Neutrophil (primary cell): Measurements from ENCODE around the gene CRYBB1.

Experiments
- H3K27ac ChIP-seq: fragments of 200-600 bp; sonication (generic); 2 replicates; pipeline ENCODE4 v1.5.1; 2016; ENCODE audit warnings: mild to moderate bottlenecking, moderate library complexity
- H3K27me3 ChIP-seq: fragments of 200-600 bp; sonication (generic); 2 replicates; pipeline ENCODE4 v1.6.0; 2016; ENCODE audit warnings: mild to moderate bottlenecking
- H3K36me3 ChIP-seq: fragments of 200-600 bp; sonication (generic); 2 replicates; pipeline ENCODE4 v1.5.1; 2017
- H3K4me1 ChIP-seq, 2 experiments: fragments of 200-600 bp in 1 of 2; sonication (generic) in 1 of 2; 1 replicate in 1 of 2; 2 replicates in 1 of 2; pipeline versions ENCODE4 v1.5.1 to v1.6.1; 2013 to 2016; ENCODE audit warnings: low read depth in 1 of 2, low read length in 1 of 2, mild to moderate bottlenecking in 1 of 2, moderate library complexity in 1 of 2; ENCODE audit not compliant: control insufficient read depth in 1 of 2, insufficient read depth in 1 of 2
- H3K4me3 ChIP-seq, 2 experiments: fragments of 200-600 bp in 1 of 2; sonication (generic) in 1 of 2; 1 replicate in 1 of 2; 2 replicates in 1 of 2; pipeline ENCODE4 v1.5.1; 2013 to 2016; ENCODE audit warnings: low read depth in 1 of 2, low read length in 1 of 2, mild to moderate bottlenecking in 1 of 2, moderate library complexity in 1 of 2
- H3K9me3 ChIP-seq: fragments of 200-600 bp; sonication (generic); 2 replicates; pipeline ENCODE4 v1.5.1; 2016
- TF ChIP-seq, protein P1 (sequence below): fragments of 200-600 bp; sonication (generic); IDR thresholded peaks from 2 replicates; pipeline ENCODE4 v1.5.1; 2016; ENCODE audit warnings: antibody characterized with exemption

CRYBB1 gene

DNA sequence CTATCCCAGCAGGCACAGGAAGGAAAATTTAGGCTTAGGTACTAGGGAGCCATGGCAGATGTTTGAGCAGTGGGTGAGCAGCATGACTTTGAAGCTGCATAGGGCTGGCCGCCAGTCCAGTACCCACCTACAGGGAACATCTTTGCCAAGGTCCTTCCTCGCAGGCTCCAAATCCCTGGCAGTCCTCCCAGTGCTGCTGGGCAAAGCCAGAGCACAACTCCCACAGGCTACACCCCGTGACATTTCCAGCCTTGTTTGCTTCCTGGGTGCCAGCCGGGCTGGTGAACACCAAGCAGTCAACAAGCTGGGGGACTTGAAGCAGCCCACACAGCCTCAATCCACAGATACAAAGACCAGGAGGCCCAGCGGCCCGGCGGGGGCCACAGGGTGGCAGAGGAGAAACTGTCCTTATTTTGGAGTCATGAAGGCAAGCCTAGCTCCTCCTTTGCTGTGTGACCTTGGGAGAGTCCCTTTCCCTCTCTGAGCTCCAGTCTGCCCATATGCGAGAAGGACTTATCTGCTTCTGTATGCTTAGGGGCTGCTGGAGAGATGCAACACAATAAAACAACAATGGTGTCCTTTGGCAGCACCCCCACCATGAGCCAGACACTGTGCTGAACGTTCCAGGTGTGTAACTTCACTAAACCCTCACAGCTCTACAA, 55.9 kb downstream of the CRYBB1 start:
- TF ChIP-seq, protein P1, sequence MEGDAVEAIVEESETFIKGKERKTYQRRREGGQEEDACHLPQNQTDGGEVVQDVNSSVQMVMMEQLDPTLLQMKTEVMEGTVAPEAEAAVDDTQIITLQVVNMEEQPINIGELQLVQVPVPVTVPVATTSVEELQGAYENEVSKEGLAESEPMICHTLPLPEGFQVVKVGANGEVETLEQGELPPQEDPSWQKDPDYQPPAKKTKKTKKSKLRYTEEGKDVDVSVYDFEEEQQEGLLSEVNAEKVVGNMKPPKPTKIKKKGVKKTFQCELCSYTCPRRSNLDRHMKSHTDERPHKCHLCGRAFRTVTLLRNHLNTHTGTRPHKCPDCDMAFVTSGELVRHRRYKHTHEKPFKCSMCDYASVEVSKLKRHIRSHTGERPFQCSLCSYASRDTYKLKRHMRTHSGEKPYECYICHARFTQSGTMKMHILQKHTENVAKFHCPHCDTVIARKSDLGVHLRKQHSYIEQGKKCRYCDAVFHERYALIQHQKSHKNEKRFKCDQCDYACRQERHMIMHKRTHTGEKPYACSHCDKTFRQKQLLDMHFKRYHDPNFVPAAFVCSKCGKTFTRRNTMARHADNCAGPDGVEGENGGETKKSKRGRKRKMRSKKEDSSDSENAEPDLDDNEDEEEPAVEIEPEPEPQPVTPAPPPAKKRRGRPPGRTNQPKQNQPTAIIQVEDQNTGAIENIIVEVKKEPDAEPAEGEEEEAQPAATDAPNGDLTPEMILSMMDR = no peak
- Histone ChIP-seq H3K27me3 (no peaks in the 10 kb centered on the region), H3K36me3 (peaks cover 38% of the 10 kb centered on the region), H3K4me1 (peaks cover 7 to 26% of the 10 kb centered on the region in 2 experiments), H3K27ac (no peak overlapping the region), H3K4me3 (no peak overlapping the region), H3K9me3 (no peaks in the 10 kb centered on the region)

DNA sequence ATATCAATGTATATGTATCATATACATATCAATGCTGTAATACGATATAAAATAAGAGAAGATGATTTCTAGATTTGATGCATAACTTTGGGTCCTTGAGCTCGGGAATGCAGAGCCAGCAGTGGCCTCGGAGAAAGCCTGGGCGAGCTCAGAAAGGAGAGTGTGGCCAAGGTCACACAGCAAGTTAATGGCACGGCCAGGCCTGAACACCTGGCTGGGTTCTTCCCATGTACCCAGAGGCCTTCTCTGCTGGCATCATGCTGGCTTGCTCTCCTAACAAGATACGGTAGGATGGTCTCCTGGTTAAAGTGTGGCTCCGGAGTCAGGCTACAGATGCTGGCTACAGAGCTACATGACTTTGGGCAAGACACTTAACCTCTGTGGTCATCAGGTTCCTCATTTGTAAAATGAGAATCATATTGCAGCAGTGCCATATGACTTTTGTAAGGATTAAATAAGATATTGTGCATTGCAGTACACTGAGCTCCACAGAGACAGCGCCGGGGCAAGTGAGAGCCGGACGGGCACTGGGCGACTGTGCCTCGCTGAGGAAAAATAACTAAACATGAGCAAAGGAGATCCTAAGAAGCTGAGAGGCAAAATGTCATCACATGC, 57.8 kb downstream of the CRYBB1 start:
- H3K36me3 ChIP-seq = peaks cover 34% of the 10 kb centered on the region
- H3K9me3 ChIP-seq = no peaks in the 10 kb centered on the region
- TF ChIP-seq, protein P1 = no peak
- H3K4me3 ChIP-seq = no peak overlapping the region
- H3K4me1 ChIP-seq = peaks cover 7 to 26% of the 10 kb centered on the region in 2 experiments
- H3K27me3 ChIP-seq = no peaks in the 10 kb centered on the region
- H3K27ac ChIP-seq = peak overlapping the region; percentile 73

DNA sequence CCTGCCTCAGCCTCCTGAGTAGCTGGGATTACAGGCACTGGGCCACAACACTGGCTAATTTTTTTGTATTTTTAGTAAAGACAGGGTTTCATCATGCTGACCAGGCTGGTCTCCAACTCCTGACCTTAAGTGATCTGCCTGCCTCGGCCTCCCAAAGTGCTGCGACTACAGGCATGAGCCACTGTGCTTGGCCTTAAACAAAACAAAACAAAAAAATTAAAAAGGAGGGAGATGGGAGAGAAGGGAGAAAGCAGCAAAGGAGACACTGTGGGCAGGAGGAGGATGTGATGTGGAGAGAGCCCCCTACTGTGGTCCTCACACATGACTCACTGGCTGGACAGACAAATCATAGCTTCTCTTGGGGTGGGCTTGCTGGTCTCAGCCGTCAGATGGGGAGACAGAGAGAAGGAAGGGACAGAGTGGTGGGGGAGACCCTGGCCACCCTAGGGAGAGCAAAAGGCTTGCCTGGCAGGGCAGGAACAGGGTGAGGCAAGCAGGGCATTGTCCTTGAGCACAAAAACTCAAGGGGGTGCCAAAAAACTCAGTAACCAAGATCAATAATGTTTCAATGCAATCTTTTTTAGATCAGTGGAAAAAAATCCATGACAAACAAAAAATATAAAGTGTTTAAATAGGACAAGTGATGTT, 59.5 kb downstream of the CRYBB1 start:
- TF ChIP-seq, protein P1 = no peak
- Histone ChIP-seq H3K36me3 (peaks cover 25% of the 10 kb centered on the region), H3K4me3 (no peak overlapping the region), H3K27me3 (no peaks in the 10 kb centered on the region), H3K4me1 (peaks cover 7 to 26% of the 10 kb centered on the region in 2 experiments), H3K27ac (no peak overlapping the region), H3K9me3 (no peaks in the 10 kb centered on the region)

DNA sequence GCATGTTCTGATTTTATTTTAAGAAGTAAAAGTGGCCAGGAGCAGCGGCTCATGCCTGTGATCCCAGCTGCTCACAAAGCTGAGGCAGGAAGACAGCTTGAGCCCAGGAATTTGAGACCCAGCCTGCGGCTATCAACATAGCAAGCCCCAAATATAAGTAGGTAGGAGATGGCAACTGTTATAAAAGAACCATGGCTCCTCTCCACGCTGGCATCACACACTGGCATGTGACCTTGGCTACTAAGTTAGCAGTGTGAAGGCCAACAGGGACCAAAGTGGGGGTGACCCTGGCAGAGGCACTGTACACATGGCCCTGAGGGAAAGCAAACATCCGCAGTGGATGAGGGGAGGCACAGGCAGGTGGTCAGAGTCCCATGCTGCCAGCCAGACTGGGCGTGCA, 60.9 kb downstream of the CRYBB1 start:
- H3K36me3 ChIP-seq = peaks cover 25% of the 10 kb centered on the region
- H3K27me3 ChIP-seq = no peaks in the 10 kb centered on the region
- H3K4me1 ChIP-seq = peaks cover 7 to 22% of the 10 kb centered on the region in 2 experiments
- H3K9me3 ChIP-seq = no peaks in the 10 kb centered on the region
- no peak overlapping the region for H3K4me3 ChIP-seq
- TF ChIP-seq, protein P1 = no peak
- no peak overlapping the region for H3K27ac ChIP-seq

DNA sequence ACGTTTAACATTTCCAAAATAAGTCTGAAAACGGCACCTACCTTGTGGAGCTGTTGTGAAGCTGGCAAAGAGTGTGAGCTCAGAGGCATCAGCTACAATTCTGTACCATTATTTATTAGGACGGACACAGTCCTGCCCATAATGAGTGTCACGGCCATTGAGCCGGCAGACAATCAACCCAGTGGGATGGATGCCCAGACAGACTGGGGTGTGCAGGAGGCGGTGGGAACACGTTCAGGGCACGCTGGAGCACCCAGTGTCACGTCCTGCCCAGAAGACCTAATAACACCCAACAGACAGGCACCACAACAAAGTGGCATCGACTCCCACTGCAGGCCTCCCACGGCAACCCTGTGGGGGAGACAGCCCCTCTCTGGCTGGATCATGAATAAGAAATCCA, 62.3 kb downstream of the CRYBB1 start:
- TF ChIP-seq, protein P1 = no peak
- no peaks in the 10 kb centered on the region for H3K27me3 ChIP-seq
- no peak overlapping the region for H3K4me3 ChIP-seq
- H3K4me1 ChIP-seq = peaks cover 7 to 11% of the 10 kb centered on the region in 2 experiments
- no peak overlapping the region for H3K27ac ChIP-seq
- H3K9me3 ChIP-seq = no peaks in the 10 kb centered on the region
- H3K36me3 ChIP-seq = peaks cover 31% of the 10 kb centered on the region
